Cortex of kidney (tissue), 1 donor: ENCODE measurements around the gene ABCC1.
"Not testable (repeated sequence)": the region's sequence is repeated elsewhere in the genome, so short reads cannot be mapped to it uniquely, and the experiment has no call there.

Experiments
- DNase-seq: peaks from one replicate; lab custom pipeline; 2025; lab: John Stamatoyannopoulos, UW

Gene ABCC1

GRCh38 chr16:16159662-16160061 is 210.2 kb downstream of the ABCC1 start:
- DNase-seq: no peak

- DNase-seq: no peak
These were observed 211.9 kb downstream of the ABCC1 start for GRCh38 chr16:16161319-16161718.

GRCh38 chr16:16161840-16162239 is 212.4 kb downstream of the ABCC1 start:
- not testable (repeated sequence) for DNase-seq

- DNase-seq: no peak
These were observed 213.2 kb downstream of the ABCC1 start for GRCh38 chr16:16162591-16162990.

GRCh38 chr16:16163109-16163508 is 213.7 kb downstream of the ABCC1 start:
- DNase-seq: no peak

- DNase-seq: no peak
These were observed 214.2 kb downstream of the ABCC1 start for GRCh38 chr16:16163571-16163970.

- DNase-seq: no peak
These were observed 214.8 kb downstream of the ABCC1 start for GRCh38 chr16:16164243-16164642.

- no peak for DNase-seq
These were observed 216.7 kb downstream of the ABCC1 start for GRCh38 chr16:16166085-16166484.

GRCh38 chr16:16166949-16167348 is 217.5 kb downstream of the ABCC1 start:
- no peak for DNase-seq

- DNase-seq: no peak
These were observed 218.5 kb downstream of the ABCC1 start for GRCh38 chr16:16167927-16168326.

- DNase-seq: no peak
These were observed 219.0 kb downstream of the ABCC1 start for GRCh38 chr16:16168431-16168830.

GRCh38 chr16:16169615-16170014 is 220.2 kb downstream of the ABCC1 start:
- no peak for DNase-seq

GRCh38 chr16:16171332-16171919 is 222.0 kb downstream of the ABCC1 start:
- DNase-seq: no peak

GRCh38 chr16:16172991-16173390 is 223.6 kb downstream of the ABCC1 start:
- no peak for DNase-seq

GRCh38 chr16:16175296-16175695 is 225.9 kb downstream of the ABCC1 start:
- DNase-seq: no peak

GRCh38 chr16:16176328-16176727 is 226.9 kb downstream of the ABCC1 start:
- no peak for DNase-seq

- DNase-seq: no peak
These were observed 229.2 kb downstream of the ABCC1 start for GRCh38 chr16:16178455-16179162.

GRCh38 chr16:16181748-16182147 is 232.3 kb downstream of the ABCC1 start:
- DNase-seq: not testable (repeated sequence)

GRCh38 chr16:16182918-16183317 is 233.5 kb downstream of the ABCC1 start:
- DNase-seq: no peak

GRCh38 chr16:16183562-16183961 is 234.1 kb downstream of the ABCC1 start:
- DNase-seq: no peak

- no peak for DNase-seq
These were observed 235.2 kb downstream of the ABCC1 start for GRCh38 chr16:16184594-16184993.

- DNase-seq: no peak
These were observed 235.7 kb downstream of the ABCC1 start for GRCh38 chr16:16185095-16185494.

- no peak for DNase-seq
These were observed 237.4 kb downstream of the ABCC1 start for GRCh38 chr16:16186820-16187219.

GRCh38 chr16:16188827-16189226 is 239.4 kb downstream of the ABCC1 start:
- DNase-seq: no peak
